GM10266 (cell line): ENCODE data around the gene PID1.

Experiments
- DNase-seq: peaks from one replicate; pipeline ENCODE4 v3.0.0; 2012; ENCODE audit errors: extremely low spot score
- CTCF ChIP-seq: IDR thresholded peaks from 2 replicates; pipeline ENCODE4 v1.5.1; 2012; ENCODE audit warnings: mild to moderate bottlenecking, low read depth; ENCODE audit not compliant: control insufficient read depth, insufficient read depth; ENCODE audit errors: missing control alignments

Gene PID1

GRCh38 chr2:229273723-229274338, 2.7 kb upstream of the PID1 start:
- DNase-seq: peak; percentile 61

GRCh38 chr2:229273006-229273722, 2.1 kb upstream of the PID1 start:
- DNase-seq: no peak
- no peak for TF ChIP-seq CTCF

More at GRCh38 chr2:229273723-229274338, 2.7 kb upstream of the PID1 start:
- peak; percentile 69 for TF ChIP-seq CTCF

- DNase-seq: no peak
- TF ChIP-seq CTCF: no peak
Measured at GRCh38 chr2:229269941-229270340, 1.1 kb downstream of the PID1 start.

- TF ChIP-seq CTCF: no peak
- DNase-seq: no peak
Measured at GRCh38 chr2:229269146-229269545, 1.9 kb downstream of the PID1 start.

- DNase-seq: no peak
Measured at GRCh38 chr2:229268626-229269025, 2.5 kb downstream of the PID1 start.

GRCh38 chr2:229267080-229267479, 4.0 kb downstream of the PID1 start:
- no peak for TF ChIP-seq CTCF
- DNase-seq: no peak

More at GRCh38 chr2:229268626-229269025, 2.5 kb downstream of the PID1 start:
- TF ChIP-seq CTCF: no peak

- no peak for DNase-seq
- no peak for TF ChIP-seq CTCF
Measured at GRCh38 chr2:229265727-229266126, 5.4 kb downstream of the PID1 start.
